ENCODE results near the gene PPP1R7.
"Not testable (repeated sequence)": the region's sequence is repeated elsewhere in the genome, so short reads cannot be mapped to it uniquely, and the experiment has no call there.

The PPP1R7 gene

GRCh38 chr2:241149925-241150659 is at the start of gene PPP1R7:
Gene PPP1R7, plus strand, starts transcription at chr2:241150467. Its CDS starts 29 bp downstream, at chr2:241150496.
- ChIA-PET POLR2A (ENCODE audit: low non-redundant PET) (no interaction called here), CTCF (interaction anchor here (0.6 to 0.8 kb wide), 2 partner anchors 299 to 1600 kb away, joined by 3 read pairs; no protein-coding TSS in a partner anchor)
- TF ChIP-seq CTCF (conservative IDR thresholded peaks at IDR 0.05; ENCODE audit: low read depth): no peak
- peak within 1 kb of the TSS; percentile 76 for H3K27ac ChIP-seq
- peak; percentile 98 for DNase-seq (ENCODE audit: low spot score)

GRCh38 chr2:241102239-241102803 is 47.9 kb upstream of the PPP1R7 start, which contains the start of gene MTERF4:
Gene MTERF4, minus strand, starts transcription at chr2:241102287. Its CDS starts 14 bp downstream, at chr2:241102273.
- POLR2A ChIA-PET (ENCODE audit: low non-redundant PET): no interaction called here
- TF ChIP-seq CTCF (conservative IDR thresholded peaks at IDR 0.05; ENCODE audit: low read depth): no peak
- peak; percentile 85 for DNase-seq (ENCODE audit: low spot score)
- H3K27ac ChIP-seq: peak within 1 kb of the TSS; percentile 84
- CTCF ChIA-PET: interaction anchor here (0.6 to 1.0 kb wide), 3 partner anchors 35 to 1077 kb away, joined by 3 to 9 read pairs (median 5); partner anchors contain the start of gene NDUFA10

- CTCF ChIA-PET: no interaction called here
- TF ChIP-seq CTCF (conservative IDR thresholded peaks at IDR 0.05; ENCODE audit: low read depth): no peak
- POLR2A ChIA-PET (ENCODE audit: low non-redundant PET): no interaction called here
- no peak overlapping the region for H3K27ac ChIP-seq
- no peak for DNase-seq (ENCODE audit: low spot score)
Measured at GRCh38 chr2:241103176-241103595, 47.1 kb upstream of the PPP1R7 start.

GRCh38 chr2:241104611-241105010 is 45.7 kb upstream of the PPP1R7 start:
- H3K27ac ChIP-seq; DNase-seq (ENCODE audit: low spot score): not testable (repeated sequence)
- ChIA-PET POLR2A (ENCODE audit: low non-redundant PET) (interaction anchor here (0.7 kb wide), 2 partner anchors 33 to 475 kb away, joined by 3 to 4 read pairs; no protein-coding TSS in a partner anchor), CTCF (interaction anchor here (0.6 kb wide), 1 partner anchor 15 kb away, joined by 4 read pairs; no protein-coding TSS in a partner anchor)

GRCh38 chr2:241105641-241106040 is 44.6 kb upstream of the PPP1R7 start:
- ChIA-PET CTCF (interaction anchor here (0.6 kb wide), 1 partner anchor 40 kb away, joined by 3 read pairs; no protein-coding TSS in a partner anchor), POLR2A (ENCODE audit: low non-redundant PET) (no interaction called here)
- no peak for TF ChIP-seq CTCF (conservative IDR thresholded peaks at IDR 0.05; ENCODE audit: low read depth)
- H3K27ac ChIP-seq: no peak overlapping the region
- DNase-seq (ENCODE audit: low spot score): no peak

GRCh38 chr2:241107031-241107783 is 43.1 kb upstream of the PPP1R7 start:
- no peak for DNase-seq (ENCODE audit: low spot score)
- no peak overlapping the region for H3K27ac ChIP-seq
- CTCF ChIA-PET: interaction anchor here (0.6 kb wide), 1 partner anchor 56 kb away, joined by 3 read pairs; no protein-coding TSS in a partner anchor
- TF ChIP-seq CTCF (conservative IDR thresholded peaks at IDR 0.05; ENCODE audit: low read depth): no peak
- POLR2A ChIA-PET (ENCODE audit: low non-redundant PET): no interaction called here
